Breast epithelium (tissue), 3 donors: ENCODE measurements around the gene EVPLL.
"Not testable (repeated sequence)": the region's sequence is repeated elsewhere in the genome, so short reads cannot be mapped to it uniquely, and the experiment has no call there.

Experiments used
- POLR2A ChIP-seq: fragments of 450-650 bp; IDR thresholded peaks from one replicate; pipeline ENCODE4 v1.6.1; 2016; ENCODE audit warnings: antibody characterized with exemption, mild to moderate bottlenecking, moderate library complexity
- TF ChIP-seq, protein P1 (sequence below), 3 donors: fragments of 450-650 bp; IDR thresholded peaks; one replicate each; pipeline ENCODE4 v1.5.1; 2016 to 2017; ENCODE audit warnings: antibody characterized with exemption in 3 of 3, mild to moderate bottlenecking in 3 of 3, moderate library complexity in 3 of 3

- TF ChIP-seq, protein P1, sequence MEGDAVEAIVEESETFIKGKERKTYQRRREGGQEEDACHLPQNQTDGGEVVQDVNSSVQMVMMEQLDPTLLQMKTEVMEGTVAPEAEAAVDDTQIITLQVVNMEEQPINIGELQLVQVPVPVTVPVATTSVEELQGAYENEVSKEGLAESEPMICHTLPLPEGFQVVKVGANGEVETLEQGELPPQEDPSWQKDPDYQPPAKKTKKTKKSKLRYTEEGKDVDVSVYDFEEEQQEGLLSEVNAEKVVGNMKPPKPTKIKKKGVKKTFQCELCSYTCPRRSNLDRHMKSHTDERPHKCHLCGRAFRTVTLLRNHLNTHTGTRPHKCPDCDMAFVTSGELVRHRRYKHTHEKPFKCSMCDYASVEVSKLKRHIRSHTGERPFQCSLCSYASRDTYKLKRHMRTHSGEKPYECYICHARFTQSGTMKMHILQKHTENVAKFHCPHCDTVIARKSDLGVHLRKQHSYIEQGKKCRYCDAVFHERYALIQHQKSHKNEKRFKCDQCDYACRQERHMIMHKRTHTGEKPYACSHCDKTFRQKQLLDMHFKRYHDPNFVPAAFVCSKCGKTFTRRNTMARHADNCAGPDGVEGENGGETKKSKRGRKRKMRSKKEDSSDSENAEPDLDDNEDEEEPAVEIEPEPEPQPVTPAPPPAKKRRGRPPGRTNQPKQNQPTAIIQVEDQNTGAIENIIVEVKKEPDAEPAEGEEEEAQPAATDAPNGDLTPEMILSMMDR (IDR thresholded peaks at IDR 0.05), result not testable (repeated sequence)
- TF ChIP-seq POLR2A, result not testable (repeated sequence)
Measured at GRCh38 chr17:18378614-18379013, 1.0 kb downstream of the EVPLL start.
